Measurements from ENCODE around the gene LRRC56. TPM values are rescaled to one million over a fixed set of nuclear protein-coding genes. Genes with fewer than 3 reads are reported as not detected.
A peak's percentile ranks its signal among the peaks of the same experiment; 100 is the strongest.

LRRC56 gene
- total RNA-seq, 1 experiment from 2014 or later, result 3.4 TPM

GRCh38 chr11:559020-559620, 21.8 kb downstream of the LRRC56 start:
- Mint-ChIP-seq H3K9me3 (no peaks in the 10 kb centered on the region), H3K27me3 (ENCODE audit: low read depth) (peaks cover 28% of the 10 kb centered on the region), H3K36me3 (0 out of 2 replicates have a peak, but pooled peaks cover 3% of the 10 kb centered on the region), H3K4me3 (no peak overlapping the region), H3K27ac (no peak overlapping the region), H3K4me1 (peaks cover 16% of the 10 kb centered on the region)
- ATAC-seq (no peak), DNase-seq (ENCODE audit: low spot score) (no peak)
- ChIA-PET POLR2A (interaction anchor here (0.8 to 1.4 kb wide), 2 partner anchors 9 to 17 kb away, joined by 3 to 5 read pairs; no protein-coding TSS in a partner anchor), CTCF (interaction anchor here (0.6 to 1.9 kb wide), 8 partner anchors 10 to 224 kb away, joined by 3 to 6 read pairs (median 4); partner anchors contain the start of gene PHRF1)
- TF ChIP-seq HMGXB4 (CRISPR knock-in tag; IDR thresholded peaks at IDR 0.05) (no peak), IRF2 (CRISPR knock-in tag; IDR thresholded peaks at IDR 0.05; ENCODE audit: borderline replicate concordance, low read depth) (no peak), ZNF423 (CRISPR knock-in tag; IDR thresholded peaks at IDR 0.05) (no peak), PRRX2 (CRISPR knock-in tag; IDR thresholded peaks at IDR 0.05) (no peak), RELA (CRISPR knock-in tag; IDR thresholded peaks at IDR 0.05; ENCODE audit: borderline replicate concordance) (no peak), SOX15 (CRISPR knock-in tag; IDR thresholded peaks at IDR 0.05) (no peak), ZNF317 (CRISPR knock-in tag; IDR thresholded peaks at IDR 0.05; ENCODE audit: borderline replicate concordance, low read depth) (no peak), ATF2 (CRISPR knock-in tag; IDR thresholded peaks at IDR 0.05; ENCODE audit: borderline replicate concordance, low read depth) (no peak), NFYB (CRISPR knock-in tag; conservative IDR thresholded peaks at IDR 0.05; ENCODE audit: low read depth) (no peak), TCF7 (CRISPR knock-in tag; IDR thresholded peaks at IDR 0.05; ENCODE audit: low read depth) (no peak), NR3C1 (CRISPR knock-in tag; conservative IDR thresholded peaks at IDR 0.05; ENCODE audit: low read depth) (no peak), OVOL2 (CRISPR knock-in tag; IDR thresholded peaks at IDR 0.05; ENCODE audit: borderline replicate concordance) (no peak), ZNF263 (CRISPR knock-in tag; IDR thresholded peaks at IDR 0.05; ENCODE audit: low read depth) (no peak), MLX (CRISPR knock-in tag; IDR thresholded peaks at IDR 0.05) (no peak), SMAD4 (CRISPR knock-in tag; IDR thresholded peaks at IDR 0.05) (no peak), AR (CRISPR knock-in tag; IDR thresholded peaks at IDR 0.05) (no peak)

GRCh38 chr11:559712-560304, 22.5 kb downstream of the LRRC56 start:
- DNase-seq (ENCODE audit: low spot score), result peak; percentile 59
- POLR2A ChIA-PET, result interaction anchor here (0.8 to 1.4 kb wide), 2 partner anchors 9 to 16 kb away, joined by 3 to 5 read pairs; no protein-coding TSS in a partner anchor
- Mint-ChIP-seq H3K9me3 (no peaks in the 10 kb centered on the region), H3K27ac (peak overlapping the region; percentile 88), H3K4me1 (peaks cover 20% of the 10 kb centered on the region), H3K27me3 (ENCODE audit: low read depth) (peaks cover 28% of the 10 kb centered on the region), H3K36me3 (0 out of 2 replicates have a peak, but pooled peaks cover 3% of the 10 kb centered on the region), H3K4me3 (peak overlapping the region; percentile 72)
- CTCF ChIA-PET, result interaction anchor here (0.6 to 1.9 kb wide), 8 partner anchors 9 to 224 kb away, joined by 3 to 6 read pairs (median 4); partner anchors contain the start of gene PHRF1
- no peak for TF ChIP-seq AFF4 (CRISPR knock-in tag; IDR thresholded peaks at IDR 0.05; ENCODE audit: borderline replicate concordance)
- TF ChIP-seq ZNF121 (CRISPR knock-in tag; IDR thresholded peaks at IDR 0.05), result peak; percentile 76
- ATAC-seq, result peak; percentile 2
